Smooth muscle cell (in vitro differentiated cells): ENCODE measurements around the gene GNG7. TPM values are rescaled to one million over a fixed set of nuclear protein-coding genes. Genes with fewer than 3 reads are reported as not detected.
A peak's percentile ranks its signal among the peaks of the same experiment; 100 is the strongest.

Source experiments
- DNase-seq: peaks from one replicate; lab custom pipeline; 2025; ENCODE audit not compliant: unreplicated experiment; lab: John Stamatoyannopoulos, UW
- H2AFZ ChIP-seq: fragments of 200-600 bp; sonication (generic); 2 replicates; pipeline ENCODE4 v1.6.0; 2016; ENCODE audit warnings: antibody characterized with exemption, low read depth, mild to moderate bottlenecking
- H3F3A ChIP-seq: fragments of 200-600 bp; sonication (generic); 2 replicates; pipeline ENCODE4 v1.6.0; 2017; ENCODE audit warnings: antibody characterized with exemption, low read depth
- H3K27ac ChIP-seq: fragments of 200-600 bp; sonication (generic); 2 replicates; pipeline ENCODE4 v1.5.1; 2016; ENCODE audit warnings: low read depth, mild to moderate bottlenecking
- H3K27me3 ChIP-seq: fragments of 200-600 bp; sonication (generic); 2 replicates; pipeline ENCODE4 v1.6.1; 2016; ENCODE audit warnings: low read depth, mild to moderate bottlenecking
- H3K36me3 ChIP-seq: fragments of 200-600 bp; sonication (generic); 2 replicates; pipeline ENCODE4 v1.5.1; 2016; ENCODE audit warnings: low read depth
- H3K4me1 ChIP-seq: fragments of 200-600 bp; sonication (generic); 2 replicates; pipeline ENCODE4 v1.5.1; 2016; ENCODE audit warnings: low read depth
- H3K4me2 ChIP-seq: fragments of 200-600 bp; sonication (generic); 2 replicates; pipeline ENCODE4 v1.6.0; 2016; ENCODE audit warnings: mild to moderate bottlenecking
- H3K4me3 ChIP-seq: fragments of 200-600 bp; sonication (generic); 2 replicates; pipeline ENCODE4 v1.5.1; 2016; ENCODE audit warnings: mild to moderate bottlenecking
- H3K79me2 ChIP-seq: fragments of 200-600 bp; sonication (generic); 2 replicates; pipeline ENCODE4 v1.6.0; 2016; ENCODE audit warnings: low read depth, mild to moderate bottlenecking
- H3K9ac ChIP-seq: fragments of 200-600 bp; sonication (generic); 2 replicates; pipeline ENCODE4 v1.6.0; 2016; ENCODE audit warnings: low read depth
- H3K9me3 ChIP-seq: fragments of 200-600 bp; sonication (generic); replicated peaks from 2 replicates; pipeline ENCODE4 v1.5.1; 2016; ENCODE audit warnings: low read depth
- H4K20me1 ChIP-seq: fragments of 200-600 bp; sonication (generic); 2 replicates; pipeline ENCODE4 v1.6.0; 2016; ENCODE audit warnings: low read depth
- WGBS: methylation state at CpG from one replicate; pipeline ENCODE4 v1.1.7; 2016; ENCODE audit warnings: low lambda C conversion rate; 5-methylcytosine and 5-hydroxymethylcytosine counted together
- polyA plus RNA-seq: library from polyadenylated mRNA; unstranded; fragments of >200 nt; fragmentation: Nextera tagmentation; extraction: Ambion mirVana; gene quantifications from 2 replicates; pipeline ENCODE4 v1.2.1, GENCODE V29; 2016
- total RNA-seq: library from RNA; depleted of rRNA; stranded (reverse); fragments of >200 nt; gene quantifications from 2 replicates; pipeline ENCODE4 v1.2.3, GENCODE V29; 2014
- TF ChIP-seq, protein P1 (sequence below): fragments of 200-600 bp; sonication (generic); IDR thresholded peaks from 2 replicates; pipeline ENCODE4 v1.5.1; 2017; ENCODE audit warnings: borderline replicate concordance, mild to moderate bottlenecking, antibody characterized with exemption; ENCODE audit not compliant: insufficient read depth, poor library complexity, severe bottlenecking

Gene GNG7
- total and polyA plus RNA-seq, 2 experiments from 2014 or later, result 1.7 to 2.6 TPM

DNA sequence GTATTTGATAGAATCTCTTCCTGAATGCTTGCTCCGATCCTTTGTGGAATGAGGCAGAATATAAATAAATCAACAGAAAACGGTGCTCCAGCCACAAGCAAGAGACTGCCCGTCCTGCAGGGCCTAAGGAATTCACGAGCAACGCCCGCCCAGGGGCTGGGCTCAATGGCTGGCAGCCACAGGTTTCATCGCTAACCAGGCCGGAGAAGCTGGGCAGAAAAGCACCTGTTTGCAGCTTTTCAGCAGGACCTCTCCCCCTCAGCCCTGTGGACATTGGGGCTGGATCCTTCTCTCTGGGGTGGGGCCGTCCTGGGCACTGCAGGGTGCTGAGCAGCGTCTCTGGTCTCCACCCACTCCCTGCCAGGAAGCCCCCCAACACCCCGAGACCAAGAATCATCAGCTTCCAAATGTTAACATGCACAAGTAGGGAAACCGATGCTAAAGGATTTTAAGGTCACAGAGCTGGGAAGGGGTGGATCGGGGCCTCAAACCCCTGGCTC is 124.1 kb downstream of the GNG7 start:
- Histone ChIP-seq H3K27ac (peak overlapping the region; percentile 78), H3K9me3 (peaks cover 5% of the 10 kb centered on the region), H3K4me2 (peak overlapping the region; percentile 86), H3K27me3 (no peaks in the 10 kb centered on the region), H3K79me2 (no peaks in the 10 kb centered on the region), H4K20me1 (no peaks in the 10 kb centered on the region), H3K4me1 (peaks cover 6% of the 10 kb centered on the region), H3K9ac (no peak overlapping the region), H2AFZ (no peak overlapping the region), H3F3A (peaks cover 12% of the 10 kb centered on the region), H3K4me3 (peak overlapping the region; percentile 53), H3K36me3 (no peaks in the 10 kb centered on the region)
- TF ChIP-seq, protein P1, sequence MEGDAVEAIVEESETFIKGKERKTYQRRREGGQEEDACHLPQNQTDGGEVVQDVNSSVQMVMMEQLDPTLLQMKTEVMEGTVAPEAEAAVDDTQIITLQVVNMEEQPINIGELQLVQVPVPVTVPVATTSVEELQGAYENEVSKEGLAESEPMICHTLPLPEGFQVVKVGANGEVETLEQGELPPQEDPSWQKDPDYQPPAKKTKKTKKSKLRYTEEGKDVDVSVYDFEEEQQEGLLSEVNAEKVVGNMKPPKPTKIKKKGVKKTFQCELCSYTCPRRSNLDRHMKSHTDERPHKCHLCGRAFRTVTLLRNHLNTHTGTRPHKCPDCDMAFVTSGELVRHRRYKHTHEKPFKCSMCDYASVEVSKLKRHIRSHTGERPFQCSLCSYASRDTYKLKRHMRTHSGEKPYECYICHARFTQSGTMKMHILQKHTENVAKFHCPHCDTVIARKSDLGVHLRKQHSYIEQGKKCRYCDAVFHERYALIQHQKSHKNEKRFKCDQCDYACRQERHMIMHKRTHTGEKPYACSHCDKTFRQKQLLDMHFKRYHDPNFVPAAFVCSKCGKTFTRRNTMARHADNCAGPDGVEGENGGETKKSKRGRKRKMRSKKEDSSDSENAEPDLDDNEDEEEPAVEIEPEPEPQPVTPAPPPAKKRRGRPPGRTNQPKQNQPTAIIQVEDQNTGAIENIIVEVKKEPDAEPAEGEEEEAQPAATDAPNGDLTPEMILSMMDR, result no peak
- 10% methylated on average over 13 of the region's 13 CpGs for WGBS
- DNase-seq, result no peak

DNA sequence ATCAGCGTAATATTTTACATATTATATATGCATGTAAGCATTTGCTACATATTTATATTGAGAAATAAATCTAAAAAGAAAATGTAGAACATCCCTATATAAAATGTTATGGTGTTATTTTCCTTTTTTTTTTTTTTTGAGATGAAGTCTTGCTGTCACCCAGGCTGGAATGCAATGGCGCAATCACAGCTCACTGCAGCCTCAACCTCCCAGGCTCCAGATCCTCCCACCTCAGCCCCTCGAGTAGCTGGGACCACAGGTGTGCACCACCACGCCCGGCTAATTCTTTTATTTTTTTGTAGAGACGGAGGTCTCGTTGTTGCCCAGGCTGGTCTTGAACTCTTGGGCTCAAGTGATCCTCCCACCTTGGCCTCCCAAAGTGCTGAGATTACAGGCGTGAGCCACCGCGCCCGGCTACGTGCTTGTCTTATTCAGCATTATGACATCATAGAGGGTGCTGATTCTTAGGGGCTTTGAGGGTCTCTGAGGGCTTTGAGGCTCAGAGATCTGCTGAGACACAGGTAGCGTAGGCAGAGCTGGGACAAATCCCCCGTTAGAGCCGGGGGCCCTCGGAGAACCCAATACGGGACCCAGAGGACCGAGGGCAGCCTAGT is 124.7 kb downstream of the GNG7 start:
- no peaks in the 10 kb centered on the region for H3K79me2 ChIP-seq
- WGBS, result 92% methylated on average over 18 of the region's 18 CpGs
- H4K20me1 ChIP-seq, result no peaks in the 10 kb centered on the region
- no peaks in the 10 kb centered on the region for H3K36me3 ChIP-seq
- H3K9ac ChIP-seq, result no peak overlapping the region
- TF ChIP-seq, protein P1, result no peak
- peak overlapping the region; percentile 78 for H3K27ac ChIP-seq
- no peaks in the 10 kb centered on the region for H3K27me3 ChIP-seq
- peaks cover 4% of the 10 kb centered on the region for H3K9me3 ChIP-seq
- no peak overlapping the region for H3K4me3 ChIP-seq
- DNase-seq, result no peak
- peaks cover 12% of the 10 kb centered on the region for H3F3A ChIP-seq
- H2AFZ ChIP-seq, result no peak overlapping the region
- H3K4me1 ChIP-seq, result peaks cover 6% of the 10 kb centered on the region
- peak overlapping the region; percentile 86 for H3K4me2 ChIP-seq

DNA sequence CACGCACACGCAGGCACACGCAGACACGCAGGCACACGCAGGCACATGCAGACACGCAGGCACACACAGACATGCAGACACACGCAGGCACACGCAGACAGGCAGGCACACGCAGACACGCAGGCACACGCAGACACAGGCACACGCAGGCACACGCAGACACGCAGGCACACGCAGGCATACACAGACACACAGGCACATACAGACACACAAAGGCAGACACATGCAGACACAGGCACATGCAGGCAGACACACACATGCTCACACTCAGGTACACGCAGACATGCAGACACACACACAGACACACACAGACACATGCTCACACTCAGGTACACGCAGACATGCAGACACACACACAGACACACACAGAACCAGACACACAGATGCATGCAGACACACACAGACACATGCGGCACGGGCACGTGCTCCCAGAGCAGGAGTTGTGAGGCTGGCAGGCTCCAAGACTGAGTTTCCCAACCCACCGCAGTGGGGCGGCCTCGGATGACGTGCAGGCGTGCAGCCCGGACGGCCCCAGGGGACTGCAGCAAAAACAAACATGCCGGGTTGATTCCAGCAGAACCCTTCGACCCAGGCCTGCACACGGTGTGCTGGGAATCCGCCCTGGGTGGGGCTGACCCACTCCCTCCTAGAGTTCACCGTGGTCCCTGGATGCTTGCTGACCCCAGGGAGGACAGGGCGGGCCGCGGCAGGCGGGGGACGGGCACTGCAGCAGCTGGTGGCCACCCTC is 126.6 kb downstream of the GNG7 start:
- TF ChIP-seq, protein P1, result no peak
- Histone ChIP-seq H3K36me3 (no peaks in the 10 kb centered on the region), H3K79me2 (no peaks in the 10 kb centered on the region), H3K9ac (no peak overlapping the region), H3K9me3 (no peaks in the 10 kb centered on the region), H3K4me3 (no peak overlapping the region), H3K4me1 (peaks cover 6% of the 10 kb centered on the region), H3K27me3 (no peaks in the 10 kb centered on the region), H3F3A (peaks cover 12% of the 10 kb centered on the region), H3K4me2 (no peak overlapping the region), H2AFZ (no peak overlapping the region), H3K27ac (no peak overlapping the region), H4K20me1 (no peaks in the 10 kb centered on the region)
- DNase-seq, result no peak
- 85% methylated on average over 33 of the region's 37 CpGs for WGBS
